HG02623 (cell line): ENCODE measurements around the gene NACC2.

ENCODE experiments used
- ATAC-seq: cut with Tn5 transposase; IDR thresholded peaks from one replicate; pipeline ENCODE4 v1.9.1; 2021; ENCODE audit warnings: moderate library complexity; ENCODE audit not compliant: unreplicated experiment

NACC2 gene

DNA sequence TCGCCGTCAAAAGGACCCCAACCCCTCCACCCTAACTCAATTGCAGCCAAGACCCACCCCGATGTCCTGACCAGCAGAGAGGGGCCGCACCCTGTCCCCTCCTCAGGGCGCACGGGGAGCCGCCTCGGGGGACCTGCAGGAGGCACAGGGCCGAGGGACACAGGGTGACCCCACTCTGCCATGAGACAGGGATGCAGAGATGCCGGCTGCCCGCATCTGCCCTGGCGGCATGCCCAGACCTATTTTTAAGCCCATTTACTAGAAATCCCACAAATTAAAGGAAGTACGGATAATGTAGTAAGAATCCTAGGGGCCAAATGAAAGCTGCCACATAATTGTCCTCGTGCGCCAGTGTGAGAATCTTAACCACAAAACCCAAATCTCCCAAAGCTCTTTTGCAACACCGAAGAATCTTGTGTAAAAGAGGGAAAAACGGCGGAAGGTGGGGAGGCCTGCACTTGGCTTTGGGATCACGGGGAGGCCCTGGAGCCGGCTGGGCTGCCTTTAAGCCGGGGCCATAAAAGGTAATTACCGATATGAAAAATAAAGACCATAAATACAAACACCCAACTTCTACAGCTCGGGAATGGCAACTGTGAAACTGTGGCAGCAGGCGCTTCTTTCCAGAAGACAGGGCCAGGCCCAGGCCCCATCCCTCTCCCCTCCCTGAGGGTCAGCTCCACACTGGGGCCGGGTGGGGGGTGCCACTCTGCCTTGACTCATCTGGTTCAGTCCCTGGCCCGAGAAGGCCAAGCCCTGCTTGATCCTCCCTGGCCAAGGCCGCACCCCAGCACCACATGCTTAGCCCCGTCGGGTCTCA lies 35.0 kb downstream of the NACC2 start:
- no peak for ATAC-seq

DNA sequence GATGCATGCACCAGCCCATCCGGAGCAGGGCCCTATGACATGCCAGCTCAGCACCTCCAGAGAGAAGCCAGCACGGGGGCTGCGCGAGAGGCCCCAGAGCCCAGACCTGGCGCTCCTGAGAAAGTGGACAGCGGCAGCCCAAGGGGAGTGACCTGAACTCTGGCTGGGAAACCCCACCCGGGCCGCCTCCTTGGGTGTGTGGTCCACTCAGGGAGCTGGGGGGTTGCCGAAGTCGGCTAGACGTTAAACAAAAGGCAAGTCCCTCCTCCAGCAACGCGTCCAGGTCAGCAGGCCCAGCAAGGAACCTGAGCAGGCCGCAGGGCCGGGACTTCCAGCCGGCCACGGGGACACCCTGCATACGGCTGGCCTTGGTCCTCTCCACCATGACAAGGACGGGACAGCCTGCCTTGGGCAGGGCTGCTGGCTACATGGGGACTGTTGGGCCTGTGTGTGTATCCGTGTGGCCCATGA lies 35.7 kb downstream of the NACC2 start:
- no peak for ATAC-seq

DNA sequence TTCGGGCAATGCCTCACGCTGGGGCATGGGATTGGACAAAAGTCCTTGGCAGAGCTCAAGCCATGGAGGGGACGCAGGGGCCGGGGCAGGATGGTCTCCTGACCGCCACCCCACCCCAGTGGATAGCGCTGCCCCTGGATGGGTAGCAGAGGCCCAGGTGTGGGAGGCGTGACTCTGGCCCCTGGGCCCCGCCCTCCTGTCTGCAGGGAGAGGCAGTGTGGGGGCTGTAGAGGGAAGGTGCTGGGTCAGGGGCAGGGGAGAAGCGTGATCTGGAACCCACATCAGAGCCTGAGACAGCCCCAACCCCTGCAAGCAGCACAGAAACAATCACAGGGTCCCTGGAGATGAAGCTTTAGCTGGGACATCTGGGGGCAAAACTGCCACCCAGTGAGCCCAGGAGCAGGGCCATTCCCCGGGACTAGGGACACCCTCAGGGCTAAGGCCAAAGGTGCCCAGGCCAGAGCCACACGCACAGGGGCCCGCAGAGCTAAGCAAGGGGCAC lies 36.2 kb downstream of the NACC2 start:
- no peak for ATAC-seq

DNA sequence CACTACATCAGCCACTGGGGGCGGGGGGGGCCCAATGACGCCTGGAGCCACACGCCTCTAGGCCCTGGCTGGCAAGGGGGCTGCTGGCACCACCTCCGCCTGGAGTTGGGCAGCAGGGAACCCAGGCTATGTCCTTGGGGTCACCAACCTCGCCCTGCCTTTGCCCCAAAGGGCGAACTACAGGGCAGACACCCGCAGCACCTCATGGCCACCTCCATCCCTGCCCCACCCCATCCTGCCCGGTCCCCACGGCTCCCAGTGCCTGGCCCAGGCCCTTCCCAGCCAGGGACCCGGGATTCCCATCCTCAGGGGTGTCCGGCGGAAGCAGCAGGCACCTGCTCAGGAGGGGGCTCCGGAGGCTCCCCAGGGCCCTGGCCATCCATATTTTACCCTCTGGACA lies 37.0 kb downstream of the NACC2 start:
- no peak for ATAC-seq

DNA sequence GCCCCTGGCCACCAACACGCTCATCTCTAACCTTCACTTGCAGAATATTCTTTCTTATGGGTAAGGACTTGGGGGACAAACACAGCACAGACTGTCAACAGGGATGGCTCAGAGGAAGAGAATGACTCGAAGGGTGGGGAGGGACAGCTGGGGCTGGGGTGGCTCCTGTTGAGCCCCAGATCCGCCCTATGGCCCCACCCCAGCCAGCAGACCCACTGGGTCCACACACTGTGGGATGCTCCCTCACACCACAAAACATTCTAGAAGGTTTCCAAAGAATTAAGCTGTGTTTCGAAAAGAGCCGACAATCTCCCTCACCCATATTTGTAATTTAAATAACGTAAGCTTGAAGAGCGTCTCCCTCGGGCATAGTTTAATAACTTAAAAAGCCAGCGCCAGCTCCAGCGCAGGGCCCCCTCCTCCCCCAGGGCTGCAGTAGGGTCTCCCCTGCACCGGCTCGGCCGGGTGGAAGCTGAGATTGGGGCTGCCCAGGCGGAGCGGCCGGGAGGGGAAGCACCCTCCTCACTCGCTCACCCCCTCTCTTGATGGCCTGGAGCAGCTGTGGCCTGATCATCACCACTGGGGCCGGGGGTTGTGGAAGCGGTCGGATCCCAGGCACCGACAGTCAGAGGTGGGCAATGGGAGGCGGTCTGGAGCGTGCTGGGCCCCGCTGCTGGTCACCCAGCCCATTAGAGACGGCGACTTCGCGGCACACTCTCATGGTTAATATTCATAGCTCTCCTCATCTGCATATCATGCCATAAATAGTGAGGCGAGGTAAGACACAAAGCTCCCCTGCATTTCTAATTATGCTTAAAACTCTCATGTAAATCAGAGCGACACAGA lies 37.6 kb downstream of the NACC2 start:
- no peak for ATAC-seq

DNA sequence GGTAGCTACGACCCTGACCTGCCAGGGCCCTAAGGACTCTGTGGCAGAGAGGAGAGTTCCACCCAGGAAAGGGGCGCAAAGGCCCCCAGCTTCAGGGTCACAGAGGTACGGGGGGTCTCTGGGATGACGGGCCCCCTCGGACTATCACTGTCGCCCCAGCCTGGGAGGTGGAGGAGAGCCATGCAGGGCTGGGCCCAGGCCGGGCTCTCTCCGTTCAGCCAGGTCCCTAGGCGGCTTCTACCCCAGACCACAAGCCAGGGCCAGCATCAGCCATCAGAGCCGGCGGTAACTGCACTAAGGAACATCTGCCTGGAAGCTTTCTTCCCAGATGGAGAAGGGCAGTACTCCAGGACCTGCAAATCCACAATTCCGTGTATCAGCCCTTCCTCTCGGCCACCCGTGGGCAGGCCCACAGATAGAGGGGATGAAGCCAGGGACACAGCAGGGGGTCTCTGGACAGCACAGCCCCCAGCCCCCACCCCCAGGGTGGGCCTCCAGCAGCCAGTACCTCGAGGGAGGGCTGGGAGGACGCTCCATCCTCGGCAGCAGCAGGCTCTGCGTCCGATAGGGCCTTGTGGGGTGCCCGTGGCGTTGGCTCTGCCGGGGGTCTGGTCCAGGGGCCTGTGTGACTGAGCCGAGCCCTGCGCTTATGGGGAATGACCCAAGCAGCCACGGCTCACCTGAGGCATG lies 38.4 kb downstream of the NACC2 start:
- ATAC-seq, result no peak

DNA sequence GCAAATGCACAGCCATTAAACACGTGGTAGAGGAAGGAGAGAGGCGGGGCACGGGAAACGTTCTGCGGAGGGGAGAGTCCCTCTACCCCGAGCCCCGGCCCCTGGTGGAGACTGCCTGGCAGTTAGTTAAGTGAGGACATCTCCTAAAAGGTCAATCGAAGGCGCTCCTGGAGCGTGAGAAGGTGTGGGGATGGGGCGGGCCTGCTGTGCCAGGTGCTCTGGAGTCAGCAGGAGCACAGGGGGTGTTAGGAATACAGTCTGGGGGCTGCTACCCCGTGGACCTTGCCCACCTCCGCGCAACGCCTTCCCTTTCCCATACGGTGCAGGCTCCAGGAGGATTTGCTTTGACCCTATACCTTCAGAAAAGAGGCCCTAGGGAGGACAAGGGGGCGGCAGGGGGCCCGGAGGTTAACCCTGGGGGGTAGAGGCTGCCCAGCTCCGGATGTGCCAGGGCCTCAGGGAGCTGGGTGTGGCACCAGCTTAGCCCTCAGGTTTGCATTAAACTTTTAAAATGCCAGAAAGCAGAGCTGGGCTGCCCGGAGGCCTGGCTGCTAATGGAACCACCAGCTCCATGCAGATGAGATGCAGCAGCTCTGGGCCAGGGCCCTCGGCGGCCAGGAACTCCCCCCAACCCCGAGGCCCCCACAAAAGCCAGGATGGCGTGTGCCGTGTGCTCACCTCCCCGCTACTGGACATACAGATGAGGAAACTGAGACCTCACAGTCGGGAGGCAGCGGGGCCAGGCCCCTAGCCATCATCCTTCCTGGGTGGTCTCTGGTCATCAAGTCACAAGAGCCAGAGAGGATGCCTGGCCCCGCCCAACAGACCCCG lies 39.2 kb downstream of the NACC2 start:
- ATAC-seq, result no peak

DNA sequence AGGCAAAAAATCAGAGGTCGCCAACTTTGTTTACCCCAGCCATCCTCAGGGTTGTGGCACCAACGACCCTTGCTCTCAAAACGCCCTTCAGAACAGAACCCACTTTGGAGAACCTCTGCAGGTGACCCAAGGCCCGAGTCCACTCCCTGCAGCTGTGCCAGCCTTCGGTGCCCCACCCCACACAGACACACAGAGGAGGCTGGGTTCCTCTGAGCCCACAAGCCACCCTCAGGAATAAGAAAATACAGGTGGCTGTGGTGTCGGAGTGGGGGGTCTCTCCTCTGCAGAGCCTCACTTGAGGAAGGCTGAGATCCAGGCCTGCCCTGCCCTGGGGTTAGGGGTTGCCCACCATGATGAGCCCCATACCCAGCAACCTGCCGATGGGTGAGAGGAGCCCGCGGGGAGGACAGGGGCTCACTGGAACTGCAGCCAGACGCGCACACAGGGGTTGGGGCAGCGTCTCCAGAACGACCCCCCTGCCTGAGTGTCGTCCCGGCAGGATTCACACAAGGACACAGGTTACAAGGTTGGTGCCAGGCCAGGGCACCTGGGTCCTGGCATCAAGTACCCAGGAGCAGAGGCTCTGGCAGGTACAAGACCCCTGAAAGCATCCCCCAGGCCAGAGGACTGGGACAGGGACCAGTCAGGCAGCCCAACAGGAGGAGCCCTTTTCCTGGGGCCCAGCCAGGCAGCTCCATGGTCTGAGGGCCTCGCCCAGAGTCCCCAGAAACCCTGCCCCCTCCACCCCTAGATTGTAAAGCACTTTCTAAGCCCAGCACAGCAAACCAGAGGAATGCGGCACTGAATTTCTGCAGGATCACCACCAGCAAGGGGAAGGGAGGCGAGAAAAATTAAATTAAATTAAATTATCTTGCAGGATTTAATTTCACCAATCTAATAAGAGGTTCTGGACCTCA lies 40.0 kb downstream of the NACC2 start:
- ATAC-seq, result no peak

DNA sequence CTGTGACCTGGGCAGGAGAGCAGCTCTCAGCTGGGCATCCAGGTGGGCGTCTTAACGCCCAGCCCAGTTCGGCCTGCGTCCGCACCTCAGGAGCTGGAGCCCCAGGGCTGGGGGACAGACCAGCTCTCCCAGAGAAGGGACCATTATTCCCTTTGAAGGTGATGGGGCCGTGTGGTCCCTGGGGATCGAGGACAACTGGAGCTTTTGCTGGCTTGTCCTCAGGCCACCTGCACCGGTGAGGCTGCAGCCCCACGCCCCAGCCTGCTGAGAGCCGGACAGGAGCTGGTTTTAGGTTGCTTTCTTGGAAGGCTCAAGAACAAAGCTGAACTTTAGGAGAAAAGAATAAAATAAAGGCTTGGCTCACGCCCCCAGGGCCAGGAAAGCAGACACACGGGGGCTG lies 40.9 kb downstream of the NACC2 start:
- ATAC-seq, result no peak

DNA sequence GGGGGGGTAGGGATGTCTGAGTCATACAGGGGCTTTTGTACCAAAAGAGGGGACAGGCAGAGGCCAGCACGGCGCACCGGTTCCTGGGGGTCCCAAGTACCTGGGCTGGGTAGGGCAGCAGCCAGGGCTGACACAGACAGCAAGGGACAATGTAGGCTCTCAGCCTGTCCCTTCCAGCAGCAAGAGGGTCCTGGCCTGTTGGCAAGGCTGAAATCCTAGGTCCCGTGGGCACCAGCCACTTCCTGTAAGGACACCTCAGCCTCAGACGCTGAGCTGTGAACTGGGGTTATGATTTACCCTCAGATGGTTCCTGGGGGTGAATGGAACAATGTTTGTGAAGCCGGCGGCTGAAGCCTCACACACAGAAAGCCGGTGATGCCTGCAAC lies 41.3 kb downstream of the NACC2 start:
- no peak for ATAC-seq

DNA sequence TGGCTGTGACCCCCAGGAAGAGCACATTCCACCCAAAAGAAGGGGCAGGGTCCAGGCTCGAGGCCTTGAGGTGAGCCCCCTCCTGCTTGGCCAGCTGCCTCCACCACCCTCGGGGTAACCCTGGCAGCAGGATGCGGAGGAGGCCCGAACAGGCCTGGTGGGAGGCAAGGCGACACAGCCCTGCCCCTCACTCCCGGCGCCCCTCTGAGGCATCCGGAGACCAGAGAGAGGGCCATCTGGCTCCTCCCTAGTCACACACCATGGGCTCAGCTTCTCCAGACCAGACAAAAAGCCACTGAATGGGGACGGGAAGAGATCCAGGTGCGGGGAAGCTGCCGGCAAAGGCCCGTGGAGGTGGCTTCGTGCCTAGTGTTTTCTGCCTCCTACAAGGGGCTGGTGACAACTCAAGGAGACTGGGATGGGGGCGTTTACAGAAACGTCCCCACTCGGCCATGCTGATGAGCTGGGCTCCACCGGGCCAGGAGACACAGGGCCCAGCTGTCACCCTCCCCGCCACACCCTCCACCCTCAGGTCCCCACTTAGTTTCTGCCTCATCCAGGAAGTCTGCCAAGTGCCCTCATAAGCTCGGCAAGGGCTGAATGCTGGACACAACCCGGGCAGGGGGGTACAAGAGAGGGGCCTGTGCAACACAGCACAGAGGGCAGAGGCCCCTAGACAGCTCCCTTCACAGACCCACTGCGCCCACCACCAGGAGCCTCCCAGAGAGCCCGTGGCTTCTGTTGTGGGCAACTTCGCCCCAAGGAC lies 41.9 kb downstream of the NACC2 start:
- ATAC-seq, result no peak

DNA sequence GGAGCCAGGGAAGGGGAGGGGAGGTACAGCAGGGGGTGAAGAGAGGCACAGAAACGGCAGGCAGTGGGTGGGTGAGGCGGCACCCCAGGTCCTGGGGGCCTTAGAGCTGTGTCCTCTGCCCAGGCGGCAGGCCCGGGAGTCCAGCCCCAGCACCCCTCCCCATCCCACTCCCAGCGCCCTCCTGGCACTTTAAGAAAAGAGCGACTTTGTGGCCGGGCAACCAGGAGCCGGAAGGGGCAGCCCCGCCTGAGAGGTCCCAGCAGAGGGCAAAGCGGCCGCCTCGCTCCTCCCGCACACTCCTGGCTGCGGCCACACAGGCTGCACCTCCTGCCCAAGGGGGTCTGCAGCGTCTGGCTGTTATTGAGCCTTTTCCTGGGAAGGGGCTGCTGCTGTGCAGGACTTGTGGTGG lies 42.6 kb downstream of the NACC2 start:
- ATAC-seq, result no peak

DNA sequence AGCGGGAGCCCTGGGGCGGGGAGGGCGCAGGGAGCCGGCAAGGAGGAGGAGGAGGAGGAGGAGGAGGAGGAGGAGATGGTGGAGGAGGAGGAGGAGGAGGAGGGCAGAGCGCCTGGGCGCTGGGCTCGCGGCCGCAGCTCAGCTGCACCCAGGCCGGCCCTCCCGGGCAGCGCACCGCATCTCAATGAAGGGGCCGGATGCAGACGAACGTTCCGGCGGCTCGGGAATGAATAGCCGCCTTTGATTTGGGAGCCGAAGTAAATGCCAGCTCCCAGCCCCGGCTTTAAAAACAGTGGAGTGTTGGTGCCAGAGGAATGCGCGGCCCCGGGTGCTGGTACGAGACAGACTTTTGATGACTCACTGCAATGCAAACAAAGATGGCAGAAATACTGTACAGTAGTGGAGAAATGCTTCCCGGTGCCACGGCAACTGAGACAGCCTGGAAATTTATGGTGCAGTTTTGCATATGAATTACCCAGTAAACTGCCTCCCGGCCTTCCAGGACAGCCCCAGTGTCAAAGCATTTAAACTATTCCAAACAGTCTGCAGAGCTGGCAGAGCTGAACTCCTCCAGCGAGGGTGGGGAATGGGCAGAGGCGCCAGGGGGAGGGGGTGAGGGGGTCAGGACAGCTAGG lies 43.1 kb downstream of the NACC2 start:
- ATAC-seq, result no peak

DNA sequence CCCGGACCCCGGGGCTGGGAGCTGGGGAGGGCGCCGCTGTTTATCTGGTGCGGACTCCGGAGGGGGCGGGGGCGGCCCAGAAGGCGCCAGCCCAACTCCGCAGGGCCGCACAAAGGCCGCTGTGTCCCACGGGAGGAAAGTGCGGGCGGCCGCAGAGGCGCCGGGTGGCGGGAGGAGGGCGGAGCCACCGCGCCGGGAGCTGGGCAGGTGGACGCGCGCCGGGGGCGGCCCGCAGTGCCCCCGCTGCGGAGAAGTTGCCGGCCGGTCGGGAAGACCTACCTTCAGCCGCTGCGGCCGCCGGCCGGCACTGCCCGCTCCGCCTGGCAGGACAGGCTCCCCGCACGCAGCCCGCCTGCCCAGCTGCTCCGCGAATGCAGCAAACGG lies 43.6 kb downstream of the NACC2 start:
- no peak for ATAC-seq

DNA sequence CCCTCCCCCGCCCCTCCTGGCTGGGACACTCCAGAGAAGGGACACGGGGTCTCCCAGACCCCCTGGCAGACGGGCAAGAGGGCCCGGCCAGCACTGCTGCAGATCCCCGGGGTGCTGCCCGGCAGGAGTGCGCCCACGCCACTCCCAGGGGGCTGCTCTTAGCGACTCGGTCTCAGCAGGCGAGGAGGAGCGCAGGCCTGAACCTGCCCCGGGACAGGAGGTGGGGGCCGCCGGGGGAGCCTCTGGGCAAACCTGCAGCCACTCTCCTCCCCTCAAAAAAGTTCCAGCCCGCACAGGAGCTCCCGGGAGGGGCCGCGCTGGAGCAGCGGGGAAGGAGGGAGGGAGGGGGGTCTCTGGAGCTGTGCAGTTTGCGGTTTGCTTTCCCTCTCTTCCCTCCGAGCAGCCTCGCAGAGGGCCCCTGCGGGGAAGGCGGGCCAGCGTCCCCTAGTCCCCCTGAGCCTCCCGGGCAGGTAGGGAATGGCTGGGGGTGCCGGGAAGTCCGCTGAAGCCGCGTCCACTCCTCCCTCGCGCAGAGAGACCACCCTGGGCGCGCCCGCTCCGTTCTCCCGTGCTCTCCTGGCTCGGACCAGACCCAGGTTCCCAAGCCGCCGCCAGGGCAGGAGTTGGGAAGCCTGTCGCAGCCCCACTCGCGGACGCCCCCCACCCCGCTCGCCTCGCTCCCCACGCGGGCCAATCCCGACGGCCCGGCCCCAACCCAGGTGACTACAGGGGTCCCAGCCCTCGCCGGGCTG lies 44.2 kb downstream of the NACC2 start:
- ATAC-seq, result no peak

DNA sequence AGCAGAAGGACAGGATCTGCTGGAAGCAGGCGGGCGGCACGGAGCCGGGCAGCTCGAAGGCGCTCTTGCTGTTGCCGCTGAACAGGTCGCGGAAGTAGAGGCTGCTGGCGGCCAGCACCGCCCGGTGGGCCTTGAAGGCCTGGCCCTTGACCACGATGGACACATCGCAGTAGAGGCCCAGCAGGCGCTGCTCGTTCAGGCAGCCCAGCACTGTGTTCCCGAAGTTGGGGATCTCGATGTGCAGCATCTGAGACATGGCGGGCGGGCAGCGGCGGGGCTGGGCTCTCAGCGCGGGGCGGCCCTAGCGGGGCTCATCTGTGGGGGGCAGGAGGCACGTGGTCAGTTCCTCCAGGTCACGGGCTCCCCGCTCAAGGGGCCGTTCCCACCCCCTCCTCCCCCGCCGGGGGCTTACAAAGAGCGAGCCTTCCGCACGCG lies 44.8 kb downstream of the NACC2 start:
- ATAC-seq, result no peak

DNA sequence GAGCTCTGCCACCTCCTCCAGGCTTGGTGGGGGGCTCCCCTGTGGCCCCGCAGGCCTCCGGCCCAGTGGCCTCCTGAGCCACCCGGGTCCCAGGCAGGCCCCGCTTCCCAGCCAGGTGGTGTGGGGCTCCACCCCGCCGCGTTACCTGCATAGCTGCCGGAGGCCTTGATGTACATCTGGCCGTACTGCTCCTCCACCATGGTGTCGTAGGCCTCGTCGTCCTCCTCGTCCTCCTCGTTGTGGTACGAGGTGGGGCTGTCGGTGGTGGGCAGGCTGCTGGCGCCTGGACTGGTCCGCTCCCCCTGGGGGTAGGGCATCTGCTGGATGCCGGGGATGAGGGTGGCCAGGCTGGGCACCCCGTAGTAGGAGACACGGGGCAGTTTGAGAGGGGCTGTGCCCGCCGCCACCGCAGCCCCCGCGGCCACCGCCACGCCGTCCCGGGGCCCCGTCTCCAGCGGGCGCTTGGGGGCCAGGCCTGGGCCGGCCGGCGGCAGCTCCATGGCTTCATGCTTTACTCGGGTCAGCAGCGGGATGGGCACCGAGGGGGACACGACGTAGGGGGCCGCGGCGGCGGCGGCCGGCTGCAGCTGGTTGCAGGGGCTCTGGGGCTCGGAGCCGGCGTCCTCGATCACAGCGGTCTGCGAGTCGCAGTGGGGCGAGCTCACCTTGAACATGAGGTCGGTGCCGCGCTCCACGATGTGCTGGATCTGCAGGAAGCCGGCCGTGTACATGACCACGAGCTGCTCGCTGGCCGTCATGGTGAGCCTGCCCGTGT lies 45.4 kb downstream of the NACC2 start:
- no peak for ATAC-seq
